Transverse colon (tissue), 4 donors: ENCODE data around the gene JAKMIP3. TPM values are rescaled to one million over a fixed set of nuclear protein-coding genes. Genes with fewer than 3 reads are reported as not detected.
A peak's percentile ranks its signal among the peaks of the same experiment; 100 is the strongest.

Experiments
- DNase-seq: peaks from one replicate; pipeline ENCODE4 v3.0.0-alpha.2; 2019
- H3K27ac ChIP-seq, 4 donors: fragments of 200-600 bp; sonication (generic); 2 replicates each; pipeline ENCODE4 v1.5.1; 2016 to 2018; ENCODE audit warnings: inconsistent platforms in 4 of 4
- H3K27me3 ChIP-seq: fragments of 200-600 bp; sonication (generic); 2 replicates; pipeline ENCODE4 v1.5.1; 2017; ENCODE audit warnings: inconsistent platforms
- H3K36me3 ChIP-seq, 4 donors: fragments of 200-600 bp; sonication (generic); 2 replicates each; pipeline ENCODE4 v1.5.1; 2017 to 2019; ENCODE audit warnings: inconsistent platforms in 4 of 4
- H3K4me1 ChIP-seq, 4 donors: fragments of 200-600 bp; sonication (generic); 2 replicates each; pipeline ENCODE4 v1.5.1; 2017 to 2020; ENCODE audit warnings: inconsistent platforms in 4 of 4
- H3K4me3 ChIP-seq, 4 donors: fragments of 200-600 bp; sonication (generic); 1 replicate in 1 of 4; 2 replicates in 3 of 4; pipeline versions ENCODE4 v1.5.1 to v1.6.1; 2017 to 2019; ENCODE audit warnings: inconsistent platforms in 4 of 4
- H3K9me3 ChIP-seq, 2 donors: fragments of 200-600 bp; sonication (generic); 2 replicates each; pipeline ENCODE4 v1.5.1; 2017 to 2019; ENCODE audit warnings: inconsistent platforms in 2 of 2
- EP300 ChIP-seq: sonication (generic); formaldehyde crosslinking; IDR thresholded peaks from one replicate; pipeline ENCODE4 v1.6.1; 2017; ENCODE audit warnings: antibody characterized with exemption, low read depth
- POLR2A ChIP-seq: fragments of 450-650 bp; IDR thresholded peaks from one replicate; pipeline ENCODE4 v1.6.1; 2016; ENCODE audit warnings: antibody characterized with exemption, mild to moderate bottlenecking, moderate library complexity
- POLR2AphosphoS5 ChIP-seq, 3 donors: sonication (generic); formaldehyde crosslinking; IDR thresholded peaks; one replicate each; pipeline ENCODE4 v1.6.1; 2016; ENCODE audit warnings: antibody characterized with exemption in 3 of 3
- WGBS, 2 donors: methylation state at CpG; one replicate each; pipeline ENCODE4 v1.1.5; 2018; ENCODE audit warnings: low coverage in 1 of 2; 5-methylcytosine and 5-hydroxymethylcytosine counted together
- in situ Hi-C, 4 donors: fragments of 200-750 bp; cut with MboI; loops; one replicate each; pipeline versions ENCODE4 v1.15.0 to v1.15.1; 2017; ENCODE audit warnings: low sequenced_read_pairs in 3 of 4, low pct_ligation_motif_present in 1 of 4, low pct_unique_long_range_greater_than_20kb in 1 of 4
- intact Hi-C: fragments of 100-400 bp; cut with DNase I; formaldehyde crosslinking; loops from one replicate; pipeline ENCODE4 v1.15.1; 2023; ENCODE audit warnings: low total_unique reads
- total RNA-seq, 4 donors: library from RNA; depleted of rRNA; stranded (reverse); fragments of >200 nt; gene quantifications; one replicate each; pipeline ENCODE4 v1.1.0, GENCODE V29; 2016
- TF ChIP-seq, protein P1 (sequence below), 5 experiments: fragments of 200-600 bp in 3 of 5; fragments of 450-650 bp in 2 of 5; sonication (generic) in 3 of 5; IDR thresholded peaks; 1 replicate in 2 of 5; 2 replicates in 3 of 5; pipeline ENCODE4 v1.5.1; 2016 to 2017; ENCODE audit warnings: antibody characterized with exemption in 5 of 5, inconsistent platforms in 3 of 5, mild to moderate bottlenecking in 2 of 5, moderate library complexity in 1 of 5

Gene JAKMIP3
- total RNA-seq, 4 donors from 2014 or later: 0.14 to 1.1 (median 0.28) TPM

DNA sequence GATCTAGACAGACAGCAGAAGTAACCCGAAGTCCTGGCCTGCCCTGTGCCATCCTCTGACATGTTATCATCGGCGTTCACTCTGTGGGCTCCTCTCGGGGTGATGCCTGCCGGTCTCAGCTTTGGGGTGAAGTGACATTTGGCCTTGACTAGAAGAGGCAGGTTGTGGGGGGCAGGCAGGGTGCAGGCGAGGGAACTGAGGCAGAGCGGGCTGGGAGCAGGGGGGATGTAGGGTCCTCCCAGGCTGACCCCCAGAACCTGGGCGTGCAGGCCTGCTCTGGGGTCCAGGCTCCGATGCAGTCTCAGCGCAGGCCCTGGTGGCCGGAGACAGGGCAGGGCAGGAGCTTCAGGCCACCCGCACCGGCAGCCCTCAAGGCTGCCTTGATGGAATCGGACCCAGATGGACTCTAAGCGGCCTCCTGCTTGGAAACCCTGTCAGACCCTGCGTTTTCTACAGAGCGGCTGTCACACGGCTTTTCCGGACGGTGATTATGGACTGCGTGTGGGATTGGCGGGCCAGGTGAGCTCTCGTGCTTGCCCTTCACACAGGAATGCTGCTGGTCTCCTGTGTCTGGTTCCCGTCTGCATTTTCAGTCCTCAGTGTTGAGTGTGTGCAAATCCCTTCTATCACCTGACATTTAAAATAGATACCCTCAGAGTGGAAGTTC is 842 bp upstream of the JAKMIP3 start:
- Histone ChIP-seq H3K27me3 (peaks cover 8% of the 10 kb centered on the region), H3K9me3 (no peaks in the 10 kb centered on the region), H3K27ac (peak overlapping the region in 3 of 4 donors; percentile 62 to 84 (median 83)), H3K4me1 (peaks cover 0 to 12% (median 4%) of the 10 kb centered on the region in 4 donors), H3K36me3 (no peaks in the 10 kb centered on the region), H3K4me3 (peak overlapping the region in 1 of 4 donors; percentile 43)
- intact Hi-C loops: no loop called here
- DNase-seq: no peak
- in situ Hi-C loops: no loop called here
- 81% methylated on average over 24 of the region's 24 CpGs; no CpG with 5 or more reads in 1 of the 2 donors for WGBS, 2 donors
- no peak for TF ChIP-seq EP300
- TF ChIP-seq POLR2A: no peak
- TF ChIP-seq, protein P1, sequence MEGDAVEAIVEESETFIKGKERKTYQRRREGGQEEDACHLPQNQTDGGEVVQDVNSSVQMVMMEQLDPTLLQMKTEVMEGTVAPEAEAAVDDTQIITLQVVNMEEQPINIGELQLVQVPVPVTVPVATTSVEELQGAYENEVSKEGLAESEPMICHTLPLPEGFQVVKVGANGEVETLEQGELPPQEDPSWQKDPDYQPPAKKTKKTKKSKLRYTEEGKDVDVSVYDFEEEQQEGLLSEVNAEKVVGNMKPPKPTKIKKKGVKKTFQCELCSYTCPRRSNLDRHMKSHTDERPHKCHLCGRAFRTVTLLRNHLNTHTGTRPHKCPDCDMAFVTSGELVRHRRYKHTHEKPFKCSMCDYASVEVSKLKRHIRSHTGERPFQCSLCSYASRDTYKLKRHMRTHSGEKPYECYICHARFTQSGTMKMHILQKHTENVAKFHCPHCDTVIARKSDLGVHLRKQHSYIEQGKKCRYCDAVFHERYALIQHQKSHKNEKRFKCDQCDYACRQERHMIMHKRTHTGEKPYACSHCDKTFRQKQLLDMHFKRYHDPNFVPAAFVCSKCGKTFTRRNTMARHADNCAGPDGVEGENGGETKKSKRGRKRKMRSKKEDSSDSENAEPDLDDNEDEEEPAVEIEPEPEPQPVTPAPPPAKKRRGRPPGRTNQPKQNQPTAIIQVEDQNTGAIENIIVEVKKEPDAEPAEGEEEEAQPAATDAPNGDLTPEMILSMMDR (IDR thresholded peaks at IDR 0.05): no peak
- TF ChIP-seq POLR2AphosphoS5 (IDR thresholded peaks at IDR 0.05): no peak

DNA sequence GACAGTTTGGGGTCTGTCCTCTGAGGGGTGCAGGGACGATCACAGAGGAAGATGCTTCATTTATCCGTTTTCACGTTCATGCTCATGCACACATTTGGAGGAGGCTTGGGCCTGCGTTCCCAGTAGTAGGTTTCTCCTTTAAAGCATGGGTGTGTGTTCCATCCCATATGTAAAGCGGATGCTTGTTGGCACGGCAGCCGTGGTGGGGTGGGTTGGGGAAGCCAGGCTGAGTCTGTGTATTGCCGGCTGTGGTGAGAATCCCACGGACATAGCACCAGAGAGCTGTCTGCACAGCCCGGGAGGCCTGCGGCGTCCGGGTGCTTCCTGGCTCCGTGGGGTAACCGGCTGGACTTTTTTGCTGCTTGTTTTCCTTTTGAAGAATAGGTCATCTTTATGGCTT is 440 bp downstream of the JAKMIP3 start:
- TF ChIP-seq EP300 (no peak), POLR2A (no peak), POLR2AphosphoS5 (IDR thresholded peaks at IDR 0.05) (no peak)
- TF ChIP-seq, protein P1 (IDR thresholded peaks at IDR 0.05): no peak
- Histone ChIP-seq H3K4me3 (peak overlapping the region; percentile 9 to 43 (median 30)), H3K4me1 (peaks cover 0 to 12% (median 4%) of the 10 kb centered on the region in 4 donors), H3K27ac (peak overlapping the region; percentile 62 to 84 (median 82)), H3K9me3 (no peaks in the 10 kb centered on the region), H3K36me3 (no peaks in the 10 kb centered on the region), H3K27me3 (peaks cover 8% of the 10 kb centered on the region)
- 44% methylated on average over 15 of the region's 15 CpGs; no CpG with 5 or more reads in 1 of the 2 donors for WGBS, 2 donors
- intact Hi-C loops (no loop called here), in situ Hi-C loops (no loop called here)
- no peak for DNase-seq

DNA sequence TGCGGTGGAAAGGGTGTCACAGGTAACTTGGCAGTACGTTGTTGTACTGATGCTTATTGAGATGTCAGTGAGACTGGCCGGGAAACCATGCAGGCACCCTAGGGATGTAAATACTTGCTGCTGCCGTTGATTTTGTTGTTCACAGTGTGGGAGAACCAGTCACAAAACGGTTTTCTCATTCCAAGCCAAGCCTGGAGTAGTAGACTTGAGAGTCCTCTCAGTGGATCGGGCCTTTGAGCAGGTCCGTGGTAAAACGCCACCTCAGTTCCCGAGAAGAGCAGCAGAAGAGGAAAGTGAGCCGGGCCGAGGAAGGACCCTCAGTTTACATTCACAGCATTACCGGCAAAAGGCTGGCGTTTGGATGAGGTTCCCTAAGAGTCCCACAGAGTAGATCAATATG is 1.1 kb downstream of the JAKMIP3 start:
- intact Hi-C loops (no loop called here), in situ Hi-C loops (no loop called here)
- Histone ChIP-seq H3K36me3 (no peaks in the 10 kb centered on the region), H3K27ac (no peak overlapping the region), H3K9me3 (no peaks in the 10 kb centered on the region), H3K27me3 (peaks cover 8% of the 10 kb centered on the region), H3K4me1 (peaks cover 0 to 12% (median 4%) of the 10 kb centered on the region in 4 donors), H3K4me3 (no peak overlapping the region)
- 86% methylated on average over 13 of the region's 13 CpGs; no CpG with 5 or more reads in 1 of the 2 donors for WGBS, 2 donors
- TF ChIP-seq POLR2AphosphoS5 (IDR thresholded peaks at IDR 0.05) (no peak), EP300 (no peak), POLR2A (no peak)
- DNase-seq: no peak

DNA sequence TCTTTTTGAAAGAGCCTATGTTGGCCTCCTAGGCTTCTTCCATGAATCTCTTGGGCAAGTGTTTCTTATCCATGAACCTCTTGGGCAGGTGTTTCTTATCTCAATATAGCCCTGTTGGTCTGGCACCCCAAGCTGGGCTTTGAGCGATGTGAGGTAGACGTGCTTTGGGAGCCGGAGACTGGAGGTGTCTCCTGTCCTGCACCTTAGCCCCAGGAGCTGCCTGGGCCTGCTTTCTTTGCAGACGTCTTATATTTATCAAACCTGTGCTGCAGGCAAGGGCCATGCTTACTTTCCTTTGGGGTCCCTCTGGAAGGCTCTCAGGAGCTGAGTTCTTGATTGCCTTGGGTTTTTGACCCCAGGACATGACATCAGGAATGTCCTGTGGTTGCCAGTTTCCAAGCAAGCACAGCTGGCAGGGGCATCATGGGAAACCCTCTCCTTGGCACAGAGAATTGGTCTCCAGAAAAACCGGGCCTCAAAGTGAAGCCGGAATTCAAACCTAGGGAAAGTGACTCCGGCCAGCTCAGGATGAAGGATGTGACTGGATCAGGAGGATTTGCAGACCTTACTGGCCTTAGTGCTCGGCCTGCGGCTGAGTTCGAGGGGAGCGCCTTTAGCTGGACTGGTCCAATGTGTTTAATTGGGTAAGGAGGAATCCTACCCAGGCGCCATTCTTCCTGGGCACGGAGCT is 2.8 kb downstream of the JAKMIP3 start:
- TF ChIP-seq EP300: no peak
- TF ChIP-seq, protein P1 (IDR thresholded peaks at IDR 0.05): no peak
- TF ChIP-seq POLR2AphosphoS5 (IDR thresholded peaks at IDR 0.05): no peak
- no peak for TF ChIP-seq POLR2A
- WGBS, 2 donors: 94% methylated on average over 3 to 13 of the region's 13 CpGs
- intact Hi-C loops (no loop called here), in situ Hi-C loops (no loop called here)
- no peaks in the 10 kb centered on the region for H3K36me3 ChIP-seq
- H3K4me1 ChIP-seq: peaks cover 0 to 12% (median 4%) of the 10 kb centered on the region in 4 donors
- H3K27ac ChIP-seq: no peak overlapping the region
- H3K4me3 ChIP-seq: no peak overlapping the region
- no peak for DNase-seq
- no peaks in the 10 kb centered on the region for H3K9me3 ChIP-seq
- H3K27me3 ChIP-seq: peaks cover 10% of the 10 kb centered on the region
